ENCODE measurements around the gene ZNF593. TPM values are rescaled to one million over a fixed set of nuclear protein-coding genes. Genes with fewer than 3 reads are reported as not detected.

ZNF593 gene
- polyA plus RNA-seq, 6 donors from 2014 or later = 33.3 to 52.3 (median 36.1) TPM

- Mint-ChIP-seq H3K4me3 (peak within 1 kb of the TSS; percentile 89 to 95 (median 91)), H3K9me3 (no peaks in the 10 kb centered on the region), H3K4me1 (peaks cover 12 to 29% (median 23%) of the 10 kb centered on the region in 3 donors), H3K27ac (peak within 1 kb of the TSS; percentile 66 to 97 (median 96)), H3K27me3 (peaks cover 0 to 15% (median 3%) of the 10 kb centered on the region in 3 donors), H3K36me3 (no peaks in the 10 kb centered on the region)
- no peak for DNase-seq
- no peak for ATAC-seq (ENCODE audit: low read depth in 2 of 2)
Measured at GRCh38 chr1:26168410-26169197, 1.1 kb upstream of the ZNF593 start, which contains the start of gene C1orf232. Gene C1orf232, minus strand, starts transcription at chr1:26168963. Its CDS starts 464 bp downstream, at chr1:26168499.

- no peaks in the 10 kb centered on the region for H3K9me3 Mint-ChIP-seq
- peaks cover 0 to 11% (median 0%) of the 10 kb centered on the region in 3 donors for H3K27me3 Mint-ChIP-seq
- DNase-seq (no peak), ATAC-seq (ENCODE audit: low read depth in 2 of 2) (no peak)
- H3K27ac Mint-ChIP-seq = peak overlapping the region in 5 of 6 donors; percentile 26 to 95 (median 91)
- no peaks in the 10 kb centered on the region for H3K36me3 Mint-ChIP-seq
- peaks cover 12 to 25% (median 19%) of the 10 kb centered on the region in 3 donors for H3K4me1 Mint-ChIP-seq
- peak overlapping the region; percentile 79 to 95 (median 91) for H3K4me3 Mint-ChIP-seq
Measured at GRCh38 chr1:26169198-26169554, 532 bp upstream of the ZNF593 start.

GRCh38 chr1:26170472-26170821 lies 739 bp downstream of the ZNF593 start:
- peak overlapping the region; percentile 66 to 97 (median 94) for H3K27ac Mint-ChIP-seq
- no peaks in the 10 kb centered on the region for H3K9me3 Mint-ChIP-seq
- ATAC-seq (ENCODE audit: low read depth in 2 of 2) = no peak
- H3K4me1 Mint-ChIP-seq = peaks cover 6 to 25% (median 11%) of the 10 kb centered on the region in 3 donors
- H3K36me3 Mint-ChIP-seq = no peaks in the 10 kb centered on the region
- peak overlapping the region; percentile 89 to 95 (median 91) for H3K4me3 Mint-ChIP-seq
- DNase-seq = no peak
- no peaks in the 10 kb centered on the region for H3K27me3 Mint-ChIP-seq

- no peaks in the 10 kb centered on the region for H3K27me3 Mint-ChIP-seq
- H3K4me3 Mint-ChIP-seq = peak within 1 kb of the TSS; percentile 89 to 95 (median 91)
- ATAC-seq (ENCODE audit: low read depth in 2 of 2) (no peak), DNase-seq (no peak)
- no peaks in the 10 kb centered on the region for H3K36me3 Mint-ChIP-seq
- H3K4me1 Mint-ChIP-seq = peaks cover 6 to 25% (median 11%) of the 10 kb centered on the region in 3 donors
- H3K27ac Mint-ChIP-seq = peak within 1 kb of the TSS in 3 of 6 donors; percentile 75 to 91 (median 91)
- H3K9me3 Mint-ChIP-seq = no peaks in the 10 kb centered on the region
Measured at GRCh38 chr1:26171084-26172072, 1.7 kb downstream of the ZNF593 start, which contains the start of gene ZNF593OS. Gene ZNF593OS, minus strand, starts transcription at chr1:26171832. Its CDS starts 171 bp downstream, at chr1:26171661.

- Mint-ChIP-seq H3K27me3 (no peaks in the 10 kb centered on the region), H3K4me3 (no peak overlapping the region), H3K9me3 (no peaks in the 10 kb centered on the region), H3K4me1 (peaks cover 3 to 11% (median 7%) of the 10 kb centered on the region in 3 donors), H3K27ac (no peak overlapping the region), H3K36me3 (no peaks in the 10 kb centered on the region)
- ATAC-seq (ENCODE audit: low read depth in 2 of 2) (no peak), DNase-seq (no peak)
Measured at GRCh38 chr1:26175346-26175745, 5.6 kb downstream of the ZNF593 start.

GRCh38 chr1:26177182-26177684 lies 7.5 kb downstream of the ZNF593 start, which contains the start of gene CNKSR1:
Gene CNKSR1, plus strand, starts transcription at chr1:26177491. Its CDS starts 57 bp downstream, at chr1:26177548.
- no peaks in the 10 kb centered on the region for H3K4me1 Mint-ChIP-seq
- ATAC-seq (ENCODE audit: low read depth in 2 of 2) (no peak), DNase-seq (no peak)
- H3K36me3 Mint-ChIP-seq = no peaks in the 10 kb centered on the region
- no peaks in the 10 kb centered on the region for H3K9me3 Mint-ChIP-seq
- H3K27me3 Mint-ChIP-seq = no peaks in the 10 kb centered on the region
- H3K4me3 Mint-ChIP-seq = no peak within 1 kb of the TSS
- H3K27ac Mint-ChIP-seq = no peak within 1 kb of the TSS

GRCh38 chr1:26180010-26180506 lies 10.3 kb downstream of the ZNF593 start:
- no peak for ATAC-seq (ENCODE audit: low read depth in 2 of 2)
- Mint-ChIP-seq H3K9me3 (no peaks in the 10 kb centered on the region), H3K4me1 (no peaks in the 10 kb centered on the region), H3K4me3 (no peak overlapping the region), H3K27ac (no peak overlapping the region), H3K27me3 (no peaks in the 10 kb centered on the region), H3K36me3 (no peaks in the 10 kb centered on the region)
- DNase-seq = no peak

GRCh38 chr1:26181586-26182382 lies 12.1 kb downstream of the ZNF593 start:
- H3K4me1 Mint-ChIP-seq = no peaks in the 10 kb centered on the region
- H3K27me3 Mint-ChIP-seq = no peaks in the 10 kb centered on the region
- no peak for ATAC-seq (ENCODE audit: low read depth in 2 of 2)
- no peak for DNase-seq
- peak overlapping the region in 1 of 6 donors; percentile 66 for H3K27ac Mint-ChIP-seq
- H3K36me3 Mint-ChIP-seq = no peaks in the 10 kb centered on the region
- H3K4me3 Mint-ChIP-seq = no peak overlapping the region
- no peaks in the 10 kb centered on the region for H3K9me3 Mint-ChIP-seq

- DNase-seq (no peak), ATAC-seq (ENCODE audit: low read depth in 2 of 2) (no peak)
- Mint-ChIP-seq H3K4me3 (no peak overlapping the region), H3K36me3 (no peaks in the 10 kb centered on the region), H3K27me3 (no peaks in the 10 kb centered on the region), H3K4me1 (no peaks in the 10 kb centered on the region), H3K9me3 (no peaks in the 10 kb centered on the region), H3K27ac (no peak overlapping the region)
Measured at GRCh38 chr1:26182383-26182696, 12.6 kb downstream of the ZNF593 start.

GRCh38 chr1:26184086-26184485 lies 14.4 kb downstream of the ZNF593 start:
- Mint-ChIP-seq H3K36me3 (no peaks in the 10 kb centered on the region), H3K4me1 (no peaks in the 10 kb centered on the region), H3K27me3 (no peaks in the 10 kb centered on the region), H3K27ac (no peak overlapping the region), H3K9me3 (no peaks in the 10 kb centered on the region), H3K4me3 (no peak overlapping the region)
- DNase-seq = no peak
- ATAC-seq (ENCODE audit: low read depth in 2 of 2) = no peak

- no peak overlapping the region for H3K27ac Mint-ChIP-seq
- ATAC-seq (ENCODE audit: low read depth in 2 of 2) = no peak
- H3K4me1 Mint-ChIP-seq = no peaks in the 10 kb centered on the region
- no peaks in the 10 kb centered on the region for H3K27me3 Mint-ChIP-seq
- H3K4me3 Mint-ChIP-seq = no peak overlapping the region
- DNase-seq = no peak
- H3K9me3 Mint-ChIP-seq = no peaks in the 10 kb centered on the region
- H3K36me3 Mint-ChIP-seq = no peaks in the 10 kb centered on the region
Measured at GRCh38 chr1:26184883-26185282, 15.2 kb downstream of the ZNF593 start.

GRCh38 chr1:26187882-26188281 lies 18.2 kb downstream of the ZNF593 start:
- Mint-ChIP-seq H3K27ac (no peak overlapping the region), H3K9me3 (no peaks in the 10 kb centered on the region), H3K4me1 (no peaks in the 10 kb centered on the region), H3K36me3 (no peaks in the 10 kb centered on the region), H3K27me3 (no peaks in the 10 kb centered on the region), H3K4me3 (no peak overlapping the region)
- DNase-seq (no peak), ATAC-seq (ENCODE audit: low read depth in 2 of 2) (no peak)

- Mint-ChIP-seq H3K4me1 (no peaks in the 10 kb centered on the region), H3K27me3 (no peaks in the 10 kb centered on the region), H3K27ac (no peak overlapping the region), H3K4me3 (no peak overlapping the region), H3K36me3 (no peaks in the 10 kb centered on the region), H3K9me3 (no peaks in the 10 kb centered on the region)
- no peak for DNase-seq
- ATAC-seq (ENCODE audit: low read depth in 2 of 2) = no peak
Measured at GRCh38 chr1:26188477-26188876, 18.8 kb downstream of the ZNF593 start.

Data from naive B cell (primary cell).